ENCODE results near the gene SERPINE2. TPM values are rescaled to one million over a fixed set of nuclear protein-coding genes. Genes with fewer than 3 reads are reported as not detected.

Gene SERPINE2
- total and polyA plus RNA-seq, 2 donors (not counting 3 experiments of a cell fraction or from before 2014, with no cell fraction given), result 4.0 to 8.8 TPM

GRCh38 chr2:224024270-224024669 is 14.8 kb downstream of the SERPINE2 start:
- intact Hi-C loops (cut with micrococcal nuclease), result no loop called here
- no peak overlapping the region for H3K4me2 ChIP-seq (ENCODE audit: insufficient read depth, low read length)

More at GRCh38 chr2:224024270-224024669, 14.8 kb downstream of the SERPINE2 start:
- H4K20me1 ChIP-seq (replicated peaks; ENCODE audit: control insufficient read depth, extremely low read depth, insufficient read depth, low read length), result no peaks in the 10 kb centered on the region
- no TSS peak for BruUV-seq (replicated peaks)
- no peak overlapping the region for H3K9ac ChIP-seq (replicated peaks; ENCODE audit: extremely low read depth, insufficient read depth, low read length)
- dilution Hi-C loops (cut with MboI; ENCODE audit: extremely low pct_ligation_motif_present, low sequenced_read_pairs), result loop anchor here (25.0 kb wide), 1 partner anchor 263 kb away; no protein-coding TSS in a partner anchor
- no peak overlapping the region for H2AFZ ChIP-seq (ENCODE audit: low read depth, low read length)
- H3K79me2 ChIP-seq (ENCODE audit: control insufficient read depth, insufficient read depth, low read length), result no peaks in the 10 kb centered on the region
- TF ChIP-seq MYC (IDR thresholded peaks at IDR 0.05; ENCODE audit: low read depth, low read length), result no peak
- no peak for TF ChIP-seq POLR2AphosphoS5 (IDR thresholded peaks at IDR 0.05; ENCODE audit: insufficient read depth, low read depth, low read length)
- TF ChIP-seq JUN (IDR thresholded peaks at IDR 0.05; ENCODE audit: borderline replicate concordance, insufficient read depth, insufficient read length, low read depth), result no peak
- TF ChIP-seq POLR2A (IDR thresholded peaks at IDR 0.05; ENCODE audit: low read depth, low read length), result no peak
- TF ChIP-seq, protein P1, sequence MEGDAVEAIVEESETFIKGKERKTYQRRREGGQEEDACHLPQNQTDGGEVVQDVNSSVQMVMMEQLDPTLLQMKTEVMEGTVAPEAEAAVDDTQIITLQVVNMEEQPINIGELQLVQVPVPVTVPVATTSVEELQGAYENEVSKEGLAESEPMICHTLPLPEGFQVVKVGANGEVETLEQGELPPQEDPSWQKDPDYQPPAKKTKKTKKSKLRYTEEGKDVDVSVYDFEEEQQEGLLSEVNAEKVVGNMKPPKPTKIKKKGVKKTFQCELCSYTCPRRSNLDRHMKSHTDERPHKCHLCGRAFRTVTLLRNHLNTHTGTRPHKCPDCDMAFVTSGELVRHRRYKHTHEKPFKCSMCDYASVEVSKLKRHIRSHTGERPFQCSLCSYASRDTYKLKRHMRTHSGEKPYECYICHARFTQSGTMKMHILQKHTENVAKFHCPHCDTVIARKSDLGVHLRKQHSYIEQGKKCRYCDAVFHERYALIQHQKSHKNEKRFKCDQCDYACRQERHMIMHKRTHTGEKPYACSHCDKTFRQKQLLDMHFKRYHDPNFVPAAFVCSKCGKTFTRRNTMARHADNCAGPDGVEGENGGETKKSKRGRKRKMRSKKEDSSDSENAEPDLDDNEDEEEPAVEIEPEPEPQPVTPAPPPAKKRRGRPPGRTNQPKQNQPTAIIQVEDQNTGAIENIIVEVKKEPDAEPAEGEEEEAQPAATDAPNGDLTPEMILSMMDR (IDR thresholded peaks at IDR 0.05; ENCODE audit: extremely low read depth in 1 of 2, insufficient read depth in 1 of 2, low read depth in 1 of 2, low read length in 2 of 2), result no peak
- TF ChIP-seq, protein P2, sequence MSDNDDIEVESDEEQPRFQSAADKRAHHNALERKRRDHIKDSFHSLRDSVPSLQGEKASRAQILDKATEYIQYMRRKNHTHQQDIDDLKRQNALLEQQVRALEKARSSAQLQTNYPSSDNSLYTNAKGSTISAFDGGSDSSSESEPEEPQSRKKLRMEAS (IDR thresholded peaks at IDR 0.05; ENCODE audit: insufficient read depth, insufficient read length), result no peak
- TF ChIP-seq FOS (IDR thresholded peaks at IDR 0.05; ENCODE audit: borderline replicate concordance, insufficient read depth, low read length), result no peak
- TF ChIP-seq EZH2 (IDR thresholded peaks at IDR 0.05; ENCODE audit: borderline replicate concordance, low read depth, low read length, severe bottlenecking), result no peak
- TF ChIP-seq GATA2 (IDR thresholded peaks at IDR 0.05; ENCODE audit: insufficient read depth, insufficient read length, low read depth, low read length), result no peak
- no peak overlapping the region for H3K27ac ChIP-seq (ENCODE audit: insufficient read depth, low read depth, low read length)
- CTCF ChIA-PET, result no interaction called here
- POLR2A ChIA-PET, result no interaction called here
- H3K4me1 ChIP-seq (ENCODE audit: control insufficient read depth, extremely low read depth, insufficient read depth, low read length), result no peaks in the 10 kb centered on the region
- FAIRE-seq, result no peak
- no peaks in the 10 kb centered on the region for H3K36me3 ChIP-seq (ENCODE audit: control insufficient read depth in 2 of 2, extremely low read depth in 1 of 2, insufficient read depth in 2 of 2, low read length in 2 of 2)
- no peaks in the 10 kb centered on the region for H3K9me1 ChIP-seq (replicated peaks; ENCODE audit: control insufficient read depth, extremely low read depth, insufficient read depth, low read length)
- DNase-seq (ENCODE audit: low read depth, low spot score), result no peak
- no peaks in the 10 kb centered on the region for H3K27me3 ChIP-seq (ENCODE audit: control insufficient read depth in 2 of 2, insufficient read depth in 2 of 2, low read length in 2 of 2)
- H3K4me3 ChIP-seq (replicated peaks in 1 of 3; ENCODE audit: insufficient read depth in 1 of 3, low read depth in 1 of 3, low read length in 3 of 3), result no peak overlapping the region
- no peaks in the 10 kb centered on the region for H3K9me3 ChIP-seq (replicated peaks; ENCODE audit: control insufficient read depth, insufficient read depth, low read length)

Data from endothelial cell of umbilical vein (primary cell).